ENCODE results near the gene EHD1.

EHD1 gene

DNA sequence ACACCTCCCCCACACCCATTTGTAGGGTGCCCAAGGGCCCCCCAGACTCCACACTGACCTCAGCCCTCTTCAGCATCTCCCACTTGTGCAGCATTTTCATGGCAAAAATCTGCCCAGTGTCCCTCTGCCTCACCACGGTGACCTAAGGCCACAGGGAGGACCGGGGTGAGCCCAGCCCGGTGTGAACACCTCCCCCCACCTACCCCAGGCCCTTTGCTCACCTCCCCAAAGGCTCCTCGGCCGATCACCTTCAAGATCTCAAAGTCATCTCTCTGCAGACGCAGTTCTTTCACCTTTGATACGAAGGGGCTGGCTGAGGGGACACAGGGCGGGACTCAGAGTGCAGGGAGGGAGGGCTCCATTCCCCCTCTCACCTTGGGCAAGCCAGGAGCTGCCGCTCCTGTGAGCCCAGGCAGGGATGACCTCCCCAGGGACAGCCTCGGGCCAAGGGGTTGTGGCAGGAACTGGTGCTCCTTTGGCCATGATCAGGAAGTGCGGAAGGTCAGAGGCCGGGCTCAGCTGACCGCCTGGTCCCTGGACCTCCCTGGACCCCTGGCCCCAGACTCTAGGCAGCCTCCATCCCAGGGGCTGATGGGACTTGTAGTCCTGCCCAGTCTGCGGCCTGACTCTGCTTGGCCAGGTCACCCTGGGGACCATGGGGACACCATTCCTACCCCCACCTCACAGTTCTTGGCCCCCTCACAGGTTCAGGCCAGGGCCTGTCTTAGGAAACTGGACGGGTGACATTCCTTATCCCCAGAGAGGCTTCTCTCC is 36.6 kb downstream of the EHD1 start:
- DNase-seq (ENCODE audit: extremely low read depth, insufficient read length), result no peak
- Histone ChIP-seq H3K36me3 (ENCODE audit: control insufficient read depth, insufficient read depth, low read length) (no peaks in the 10 kb centered on the region), H3K4me3 (replicated peaks; ENCODE audit: low read depth, low read length) (no peak overlapping the region), H3K27me3 (replicated peaks; ENCODE audit: control insufficient read depth, insufficient read depth, low read length) (no peaks in the 10 kb centered on the region)
- TF ChIP-seq, protein P1, sequence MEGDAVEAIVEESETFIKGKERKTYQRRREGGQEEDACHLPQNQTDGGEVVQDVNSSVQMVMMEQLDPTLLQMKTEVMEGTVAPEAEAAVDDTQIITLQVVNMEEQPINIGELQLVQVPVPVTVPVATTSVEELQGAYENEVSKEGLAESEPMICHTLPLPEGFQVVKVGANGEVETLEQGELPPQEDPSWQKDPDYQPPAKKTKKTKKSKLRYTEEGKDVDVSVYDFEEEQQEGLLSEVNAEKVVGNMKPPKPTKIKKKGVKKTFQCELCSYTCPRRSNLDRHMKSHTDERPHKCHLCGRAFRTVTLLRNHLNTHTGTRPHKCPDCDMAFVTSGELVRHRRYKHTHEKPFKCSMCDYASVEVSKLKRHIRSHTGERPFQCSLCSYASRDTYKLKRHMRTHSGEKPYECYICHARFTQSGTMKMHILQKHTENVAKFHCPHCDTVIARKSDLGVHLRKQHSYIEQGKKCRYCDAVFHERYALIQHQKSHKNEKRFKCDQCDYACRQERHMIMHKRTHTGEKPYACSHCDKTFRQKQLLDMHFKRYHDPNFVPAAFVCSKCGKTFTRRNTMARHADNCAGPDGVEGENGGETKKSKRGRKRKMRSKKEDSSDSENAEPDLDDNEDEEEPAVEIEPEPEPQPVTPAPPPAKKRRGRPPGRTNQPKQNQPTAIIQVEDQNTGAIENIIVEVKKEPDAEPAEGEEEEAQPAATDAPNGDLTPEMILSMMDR (IDR thresholded peaks at IDR 0.05; ENCODE audit: insufficient read depth, low read length, poor library complexity, severe bottlenecking), result no peak

DNA sequence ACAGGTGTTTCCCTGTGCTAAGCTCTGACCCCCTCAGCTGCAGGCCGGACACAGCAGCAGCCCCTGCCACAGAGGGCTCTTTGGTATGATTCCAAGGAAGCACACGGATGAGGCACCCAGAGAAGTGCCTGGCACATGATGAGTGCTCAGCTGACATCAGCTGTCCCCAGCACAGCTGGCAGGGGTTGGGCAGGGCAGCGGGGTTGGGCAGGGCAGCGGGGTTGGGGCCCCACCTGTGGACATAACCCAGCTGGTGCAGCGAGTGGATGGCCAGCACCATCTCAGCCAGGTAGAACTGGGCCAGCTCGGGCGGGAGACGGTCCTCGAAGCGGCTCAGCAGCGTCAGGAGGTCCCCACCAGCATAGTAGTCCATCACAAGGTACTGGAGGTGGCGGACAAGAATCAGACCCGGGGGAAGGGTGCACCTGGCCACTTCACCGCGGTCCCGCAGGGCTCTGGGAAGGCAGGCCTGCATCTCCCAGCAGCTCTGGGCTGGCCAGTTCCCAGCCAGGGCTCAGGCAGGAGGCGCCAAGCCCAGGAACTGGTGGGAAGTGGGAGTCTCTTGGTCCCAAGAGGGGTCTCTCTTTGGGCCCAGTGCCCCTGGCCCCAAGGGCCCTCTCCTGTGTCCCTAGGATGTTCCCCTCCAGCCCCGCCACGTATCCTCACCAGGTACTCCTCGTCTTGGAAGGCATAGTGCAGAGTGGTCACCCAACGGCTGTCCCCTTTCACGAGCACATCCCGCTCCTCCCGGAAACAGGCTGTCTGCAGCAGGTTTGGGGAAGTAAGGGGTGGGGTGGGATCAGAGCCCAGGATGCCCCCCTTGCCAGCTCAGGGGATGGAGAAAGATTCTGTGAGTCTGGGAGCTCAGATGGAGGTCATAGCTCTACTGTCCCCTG is 38.3 kb downstream of the EHD1 start:
- DNase-seq (ENCODE audit: extremely low read depth, insufficient read length), result no peak
- Histone ChIP-seq H3K27me3 (replicated peaks; ENCODE audit: control insufficient read depth, insufficient read depth, low read length) (no peaks in the 10 kb centered on the region), H3K4me3 (replicated peaks; ENCODE audit: low read depth, low read length) (no peak overlapping the region), H3K36me3 (ENCODE audit: control insufficient read depth, insufficient read depth, low read length) (no peaks in the 10 kb centered on the region)
- TF ChIP-seq, protein P1 (IDR thresholded peaks at IDR 0.05; ENCODE audit: insufficient read depth, low read length, poor library complexity, severe bottlenecking), result peak; percentile 14

- Histone ChIP-seq H3K27me3 (replicated peaks; ENCODE audit: control insufficient read depth, insufficient read depth, low read length) (no peaks in the 10 kb centered on the region), H3K36me3 (ENCODE audit: control insufficient read depth, insufficient read depth, low read length) (no peaks in the 10 kb centered on the region), H3K4me3 (replicated peaks; ENCODE audit: low read depth, low read length) (no peak overlapping the region)
- DNase-seq (ENCODE audit: extremely low read depth, insufficient read length), result no peak
- TF ChIP-seq, protein P1 (IDR thresholded peaks at IDR 0.05; ENCODE audit: insufficient read depth, low read length, poor library complexity, severe bottlenecking), result no peak
Measured at GRCh38 chr11:64839335-64839734, 39.1 kb downstream of the EHD1 start.

- TF ChIP-seq, protein P1 (IDR thresholded peaks at IDR 0.05; ENCODE audit: insufficient read depth, low read length, poor library complexity, severe bottlenecking), result no peak
- Histone ChIP-seq H3K4me3 (replicated peaks; ENCODE audit: low read depth, low read length) (no peak overlapping the region), H3K27me3 (replicated peaks; ENCODE audit: control insufficient read depth, insufficient read depth, low read length) (no peaks in the 10 kb centered on the region), H3K36me3 (ENCODE audit: control insufficient read depth, insufficient read depth, low read length) (no peaks in the 10 kb centered on the region)
- DNase-seq (ENCODE audit: extremely low read depth, insufficient read length), result no peak
Measured at GRCh38 chr11:64838600-64839334, 39.7 kb downstream of the EHD1 start.

GRCh38 chr11:64837887-64838351 is 40.5 kb downstream of the EHD1 start:
- Histone ChIP-seq H3K27me3 (replicated peaks; ENCODE audit: control insufficient read depth, insufficient read depth, low read length) (no peaks in the 10 kb centered on the region), H3K4me3 (replicated peaks; ENCODE audit: low read depth, low read length) (no peak overlapping the region), H3K36me3 (ENCODE audit: control insufficient read depth, insufficient read depth, low read length) (no peaks in the 10 kb centered on the region)
- TF ChIP-seq, protein P1 (IDR thresholded peaks at IDR 0.05; ENCODE audit: insufficient read depth, low read length, poor library complexity, severe bottlenecking), result no peak
- DNase-seq (ENCODE audit: extremely low read depth, insufficient read length), result no peak

Data from GM06990 (cell line).